Measurements from ENCODE around the gene PJA1. TPM values are rescaled to one million over a fixed set of nuclear protein-coding genes. Genes with fewer than 3 reads are reported as not detected.

Gene PJA1
- polyA plus RNA-seq, 1 of the 3 experiments (the other 2 are of a cell fraction) = 16.5 TPM

- no peaks in the 10 kb centered on the region for H3K79me2 ChIP-seq (ENCODE audit: insufficient read depth)
- H4K20me1 ChIP-seq (ENCODE audit: insufficient read depth) = no peaks in the 10 kb centered on the region
- no peaks in the 10 kb centered on the region for H3F3A ChIP-seq (replicated peaks; ENCODE audit: insufficient read depth)
- DNase-seq = no peak
- H3K9me3 ChIP-seq = no peaks in the 10 kb centered on the region
- H3K9me2 ChIP-seq = no peaks in the 10 kb centered on the region
- no peak overlapping the region for H3K9ac ChIP-seq
- 41% methylated on average over 3 of the region's 4 CpGs for WGBS (ENCODE audit: low lambda C conversion rate)
- ChIA-PET POLR2A (interaction anchor here (1.9 kb wide), 1 partner anchor 12 kb away, joined by 10 read pairs; the partner anchor contains the start of gene PJA1), CTCF (interaction anchor here (1.1 kb wide), 2 partner anchors 9 to 19 kb away, joined by 3 read pairs; no protein-coding TSS in a partner anchor)
- H3K27ac ChIP-seq (ENCODE audit: low read depth in 2 of 2, low read length in 1 of 2) = no peak overlapping the region
- no peak overlapping the region for H3K4me3 ChIP-seq (ENCODE audit: low read depth in 2 of 2, low read length in 1 of 2)
- H3K27me3 ChIP-seq (ENCODE audit: insufficient read depth) = peaks cover 27% of the 10 kb centered on the region
- TF ChIP-seq RXRA (IDR thresholded peaks at IDR 0.05; ENCODE audit: borderline replicate concordance, low read depth) (no peak), YY1 (IDR thresholded peaks at IDR 0.05; ENCODE audit: low read depth) (no peak), TCF12 (IDR thresholded peaks at IDR 0.05) (no peak), TAF1 (IDR thresholded peaks at IDR 0.05; ENCODE audit: borderline replicate concordance, low read depth, low read length) (no peak), GATA2 (CRISPR knock-in tag; IDR thresholded peaks at IDR 0.05) (no peak), USF1 (IDR thresholded peaks at IDR 0.05; ENCODE audit: borderline replicate concordance, low read depth) (no peak), EP300 (IDR thresholded peaks at IDR 0.05; ENCODE audit: borderline replicate concordance in 1 of 2, low read depth in 1 of 2, low read length in 1 of 2) (no peak)
- H2AFZ ChIP-seq (ENCODE audit: low read depth) = no peak overlapping the region
- H3K36me3 ChIP-seq (replicated peaks in 1 of 2; ENCODE audit: control insufficient read depth in 1 of 2, insufficient read depth in 2 of 2, low read length in 1 of 2) = no peaks in the 10 kb centered on the region
- peaks cover 0 to 11% of the 10 kb centered on the region in 2 experiments; a peak in 1 of 4 replicates for H3K4me1 ChIP-seq (ENCODE audit: control insufficient read depth in 1 of 2, insufficient read depth in 2 of 2, low read depth in 1 of 2, low read length in 1 of 2)
- H3K4me2 ChIP-seq = no peak overlapping the region
Measured at GRCh38 chrX:69177511-69178162, 12.4 kb upstream of the PJA1 start.

GRCh38 chrX:69176053-69176452, 10.8 kb upstream of the PJA1 start:
- Histone ChIP-seq H3K27me3 (ENCODE audit: insufficient read depth) (peaks cover 16% of the 10 kb centered on the region), H3K27ac (ENCODE audit: low read depth in 2 of 2, low read length in 1 of 2) (no peak overlapping the region), H2AFZ (ENCODE audit: low read depth) (no peak overlapping the region), H3K9me3 (no peaks in the 10 kb centered on the region), H3K9ac (no peak overlapping the region), H3F3A (replicated peaks; ENCODE audit: insufficient read depth) (no peaks in the 10 kb centered on the region), H4K20me1 (ENCODE audit: insufficient read depth) (no peaks in the 10 kb centered on the region), H3K36me3 (replicated peaks in 1 of 2; ENCODE audit: control insufficient read depth in 1 of 2, insufficient read depth in 2 of 2, low read length in 1 of 2) (no peaks in the 10 kb centered on the region), H3K4me3 (ENCODE audit: low read depth in 2 of 2, low read length in 1 of 2) (no peak overlapping the region), H3K9me2 (no peaks in the 10 kb centered on the region), H3K79me2 (ENCODE audit: insufficient read depth) (no peaks in the 10 kb centered on the region), H3K4me2 (no peak overlapping the region), H3K4me1 (ENCODE audit: control insufficient read depth in 1 of 2, insufficient read depth in 2 of 2, low read depth in 1 of 2, low read length in 1 of 2) (peaks cover 0 to 11% of the 10 kb centered on the region in 2 experiments; a peak in 1 of 4 replicates)
- POLR2A ChIA-PET = no interaction called here
- no peak for DNase-seq
- WGBS (ENCODE audit: low lambda C conversion rate) = 31% methylated on average over 3 of the region's 3 CpGs
- TF ChIP-seq SIN3A (IDR thresholded peaks at IDR 0.05; ENCODE audit: borderline replicate concordance, low read depth, low read length) (no peak), CHD2 (IDR thresholded peaks at IDR 0.05; ENCODE audit: low read length, partially characterized antibody) (no peak), GABPA (IDR thresholded peaks at IDR 0.05; ENCODE audit: low read depth) (no peak), GATA2 (CRISPR knock-in tag; IDR thresholded peaks at IDR 0.05) (no peak)
- CTCF ChIA-PET = no interaction called here

GRCh38 chrX:69173906-69174305, 8.7 kb upstream of the PJA1 start:
- Histone ChIP-seq H3K27me3 (ENCODE audit: insufficient read depth) (no peaks in the 10 kb centered on the region; the same call in 1 of the 2 replicates), H4K20me1 (ENCODE audit: insufficient read depth) (no peaks in the 10 kb centered on the region), H3K4me3 (ENCODE audit: low read depth in 2 of 2, low read length in 1 of 2) (no peak overlapping the region), H3K4me1 (ENCODE audit: control insufficient read depth in 1 of 2, insufficient read depth in 2 of 2, low read depth in 1 of 2, low read length in 1 of 2) (no peaks in the 10 kb centered on the region; a peak in 1 of 4 replicates), H3F3A (replicated peaks; ENCODE audit: insufficient read depth) (no peaks in the 10 kb centered on the region), H3K27ac (ENCODE audit: low read depth in 2 of 2, low read length in 1 of 2) (no peak overlapping the region), H3K9ac (no peak overlapping the region), H3K9me2 (no peaks in the 10 kb centered on the region), H3K36me3 (replicated peaks in 1 of 2; ENCODE audit: control insufficient read depth in 1 of 2, insufficient read depth in 2 of 2, low read length in 1 of 2) (no peaks in the 10 kb centered on the region), H3K79me2 (ENCODE audit: insufficient read depth) (no peaks in the 10 kb centered on the region), H3K4me2 (no peak overlapping the region), H2AFZ (ENCODE audit: low read depth) (no peak overlapping the region), H3K9me3 (no peaks in the 10 kb centered on the region)
- ChIA-PET POLR2A (no interaction called here), CTCF (no interaction called here)
- WGBS (ENCODE audit: low lambda C conversion rate) = 51% methylated on average over 20 of the region's 20 CpGs
- DNase-seq = no peak
- TF ChIP-seq TAF1 (IDR thresholded peaks at IDR 0.05; ENCODE audit: borderline replicate concordance, low read depth, low read length) (no peak), RXRA (IDR thresholded peaks at IDR 0.05; ENCODE audit: borderline replicate concordance, low read depth) (no peak), POLR2AphosphoS5 (IDR thresholded peaks at IDR 0.05; ENCODE audit: low read depth, low read length) (no peak), SMC3 (IDR thresholded peaks at IDR 0.05; ENCODE audit: low read depth, low read length) (no peak), MAX (IDR thresholded peaks at IDR 0.05; ENCODE audit: low read depth) (no peak)
